HUES64 (cell line): ENCODE data around the gene AATF.
A peak's percentile ranks its signal among the peaks of the same experiment; 100 is the strongest.

Experiments
- H3K27ac ChIP-seq: 2 replicates; pipeline ENCODE4 v1.7.0; 2013; ENCODE audit warnings: low read depth, low read length, inconsistent platforms
- H3K27me3 ChIP-seq: 2 replicates; pipeline ENCODE4 v1.6.1; 2013; ENCODE audit warnings: mild to moderate bottlenecking, low read length; ENCODE audit not compliant: insufficient read depth
- H3K36me3 ChIP-seq: 2 replicates; pipeline ENCODE4 v1.6.1; 2013; ENCODE audit warnings: mild to moderate bottlenecking, low read length; ENCODE audit not compliant: insufficient read depth
- H3K4me1 ChIP-seq: 2 replicates; pipeline ENCODE4 v1.6.1; 2013; ENCODE audit warnings: mild to moderate bottlenecking, low read length, moderate library complexity; ENCODE audit not compliant: insufficient read depth
- H3K4me3 ChIP-seq: 2 replicates; pipeline ENCODE4 v1.5.1; 2013; ENCODE audit warnings: mild to moderate bottlenecking, low read length, moderate library complexity
- H3K9ac ChIP-seq: 2 replicates; pipeline ENCODE4 v1.6.1; 2013; ENCODE audit warnings: mild to moderate bottlenecking, low read depth, low read length
- H3K9me3 ChIP-seq: 2 replicates; pipeline ENCODE4 v1.6.1; 2013; ENCODE audit warnings: low read depth, low read length; ENCODE audit not compliant: insufficient read depth
- WGBS: fragments of 150-250, 120-280 bp; methylation state at CpG from one replicate; pipeline ENCODE4 v1.1.7; 2013; ENCODE audit warnings: missing lambda C conversion rate; 5-methylcytosine and 5-hydroxymethylcytosine counted together

AATF gene

DNA sequence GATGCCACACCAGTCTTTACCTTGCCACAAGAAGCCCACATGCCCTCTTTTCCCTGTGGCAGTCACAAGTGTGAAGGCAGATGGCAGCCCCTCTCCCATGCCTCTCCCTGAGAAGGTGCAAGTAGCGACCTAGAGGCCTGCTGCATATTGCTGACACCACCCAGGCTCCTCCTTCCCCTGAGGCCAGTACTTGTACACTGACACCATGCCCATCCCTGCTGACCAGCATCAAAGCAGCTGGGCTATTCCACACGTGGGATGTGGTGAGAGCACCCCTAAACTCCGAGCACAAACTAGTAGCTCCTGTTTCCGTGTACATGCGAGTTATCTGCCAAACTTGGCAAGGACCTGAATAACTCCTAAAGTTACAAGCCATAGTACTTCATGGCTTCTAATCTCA, 149.4 kb downstream of the AATF start:
- H3K4me3 ChIP-seq: no peak overlapping the region
- H3K4me1 ChIP-seq: peaks cover 8% of the 10 kb centered on the region; the same call in 1 of the 2 replicates
- 90% methylated on average over 5 of the region's 5 CpGs for WGBS
- H3K9me3 ChIP-seq: no peaks in the 10 kb centered on the region
- H3K9ac ChIP-seq: no peak overlapping the region
- H3K36me3 ChIP-seq: peaks cover 77% of the 10 kb centered on the region
- no peaks in the 10 kb centered on the region for H3K27me3 ChIP-seq
- no peak overlapping the region for H3K27ac ChIP-seq

DNA sequence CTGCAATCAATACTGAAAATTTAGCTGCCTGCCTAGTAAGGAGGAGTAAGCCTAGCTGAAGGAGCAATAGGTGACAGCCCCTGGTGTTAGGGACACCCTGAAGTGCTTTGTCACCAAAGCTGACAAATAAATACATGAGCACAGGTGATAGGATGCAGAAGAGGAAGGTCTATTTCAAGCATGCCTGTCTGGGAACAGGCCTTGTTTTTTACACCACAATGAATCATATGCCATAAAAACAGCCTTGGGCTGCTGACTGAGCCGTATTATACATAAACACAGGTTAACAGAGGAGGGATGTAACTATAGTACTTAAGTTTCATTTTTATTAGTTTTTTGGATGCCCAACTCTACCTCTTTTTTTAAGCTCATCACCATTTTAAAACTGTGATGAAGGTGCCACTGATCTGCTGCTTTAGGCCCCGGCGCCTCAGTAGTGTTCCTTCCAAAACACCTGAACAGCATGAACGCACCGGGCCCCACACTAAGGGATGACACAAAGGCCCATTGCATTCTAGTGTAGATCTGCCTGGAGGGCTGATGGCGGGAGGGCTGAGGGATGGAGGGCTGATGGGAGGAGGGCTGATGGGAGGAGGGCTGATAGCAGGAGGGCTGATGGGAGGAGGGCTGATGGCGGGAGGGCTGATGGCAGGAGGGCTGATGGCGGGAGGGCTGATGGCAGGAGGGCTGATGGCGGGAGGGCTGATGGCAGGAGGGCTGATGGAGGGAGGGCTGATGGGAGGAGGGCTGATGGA, 150.3 kb downstream of the AATF start:
- H3K27me3 ChIP-seq: no peaks in the 10 kb centered on the region
- H3K9ac ChIP-seq: no peak overlapping the region
- peaks cover 77% of the 10 kb centered on the region for H3K36me3 ChIP-seq
- H3K4me3 ChIP-seq: no peak overlapping the region
- H3K9me3 ChIP-seq: no peaks in the 10 kb centered on the region
- H3K4me1 ChIP-seq: peaks cover 8% of the 10 kb centered on the region; the same call in 1 of the 2 replicates
- WGBS: 92% methylated on average over 9 of the region's 9 CpGs
- no peak overlapping the region for H3K27ac ChIP-seq

DNA sequence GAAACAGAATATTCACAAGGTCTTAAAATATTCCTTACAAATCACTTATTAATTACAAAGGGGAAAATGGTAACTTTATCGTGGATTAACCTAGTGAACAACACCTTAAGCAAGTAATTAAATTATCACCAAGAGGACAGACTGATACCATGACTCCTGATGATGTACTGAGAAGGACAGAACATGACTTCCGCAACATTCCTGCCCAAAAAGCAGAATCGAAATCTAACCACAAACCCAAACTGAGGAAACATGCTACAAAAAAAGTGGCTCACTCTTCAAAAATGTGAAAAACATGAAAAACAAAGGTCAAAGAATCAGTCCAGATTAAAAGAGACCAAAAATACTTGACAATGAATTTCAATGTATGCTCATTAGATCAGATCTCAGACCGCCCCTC, 151.5 kb downstream of the AATF start:
- Histone ChIP-seq H3K4me1 (peaks cover 17% of the 10 kb centered on the region; the same call in 1 of the 2 replicates), H3K9ac (no peak overlapping the region), H3K36me3 (peaks cover 72% of the 10 kb centered on the region), H3K9me3 (no peaks in the 10 kb centered on the region), H3K4me3 (no peak overlapping the region), H3K27ac (no peak overlapping the region), H3K27me3 (no peaks in the 10 kb centered on the region)
- WGBS: 96% methylated on average over 4 of the region's 4 CpGs

DNA sequence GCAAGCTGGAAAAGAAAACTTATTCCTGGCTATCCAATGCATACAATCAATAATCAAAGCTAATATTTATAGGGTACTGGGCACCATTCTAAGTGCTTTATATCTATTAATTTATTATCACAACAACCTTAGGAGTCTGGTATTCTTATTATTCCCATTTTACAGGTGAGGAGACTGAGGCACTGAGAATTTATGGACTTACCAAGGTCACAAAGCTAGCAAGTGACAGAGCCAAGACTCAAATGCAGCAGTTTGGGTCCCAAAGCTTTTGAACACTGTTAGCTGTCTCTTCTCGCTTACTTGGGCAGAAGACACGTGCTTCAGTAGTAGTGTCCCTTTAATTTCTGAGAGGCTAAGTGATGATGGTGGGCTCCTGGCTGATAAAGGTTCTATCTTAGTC, 152.6 kb downstream of the AATF start:
- Histone ChIP-seq H3K9me3 (no peaks in the 10 kb centered on the region), H3K27me3 (no peaks in the 10 kb centered on the region), H3K4me3 (no peak overlapping the region), H3K36me3 (peaks cover 61% of the 10 kb centered on the region), H3K4me1 (peaks cover 24% of the 10 kb centered on the region), H3K9ac (no peak overlapping the region), H3K27ac (no peak overlapping the region)
- WGBS: 97% methylated on average over 2 of the region's 2 CpGs

DNA sequence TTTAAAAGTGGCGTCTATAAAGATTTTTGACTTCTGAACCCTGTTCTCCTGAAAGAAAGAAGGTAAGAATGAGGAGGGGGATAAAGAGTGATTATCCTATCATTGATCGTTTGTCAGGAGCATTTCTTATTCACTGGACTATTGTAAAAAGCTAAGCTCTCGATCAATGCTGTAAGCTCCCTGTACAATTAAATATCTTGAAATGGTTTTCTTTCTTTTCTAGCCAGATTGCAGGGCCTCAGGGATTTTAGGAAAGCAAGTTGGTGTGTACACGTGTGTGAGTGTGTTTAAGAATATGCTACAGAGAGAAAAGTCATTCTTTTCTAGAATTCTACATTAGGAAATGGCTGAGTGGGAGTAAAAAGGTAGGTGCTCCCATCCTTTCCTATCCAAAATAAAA, 154.5 kb downstream of the AATF start:
- Histone ChIP-seq H3K27ac (no peak overlapping the region), H3K9me3 (no peaks in the 10 kb centered on the region), H3K4me3 (no peak overlapping the region), H3K27me3 (no peaks in the 10 kb centered on the region), H3K9ac (no peak overlapping the region), H3K36me3 (peaks cover 51% of the 10 kb centered on the region), H3K4me1 (peaks cover 43% of the 10 kb centered on the region)
- 93% methylated on average over 3 of the region's 4 CpGs for WGBS

DNA sequence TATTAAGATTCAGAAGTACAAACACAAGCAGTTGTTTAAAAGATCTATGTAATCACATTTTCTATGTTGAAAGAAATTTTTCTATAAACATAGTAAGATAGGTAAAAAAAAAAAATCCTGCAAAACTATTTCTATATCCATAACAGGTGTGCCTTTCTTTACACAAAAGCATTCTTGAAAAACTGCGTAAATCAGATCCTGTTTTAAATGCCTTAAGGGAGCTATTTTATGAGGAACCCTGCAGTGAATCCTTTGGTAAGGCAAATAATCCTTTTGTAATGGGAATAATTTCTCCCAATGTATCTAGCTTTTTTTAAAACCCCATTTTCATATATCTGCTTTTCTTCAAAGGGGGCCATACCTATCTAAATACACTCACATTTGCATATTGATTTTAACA, 157.3 kb downstream of the AATF start:
- Histone ChIP-seq H3K9me3 (no peaks in the 10 kb centered on the region), H3K36me3 (peaks cover 68% of the 10 kb centered on the region), H3K27ac (peak overlapping the region; percentile 83; the same call in 1 of the 2 replicates), H3K4me1 (peaks cover 48% of the 10 kb centered on the region), H3K27me3 (no peaks in the 10 kb centered on the region), H3K4me3 (0 out of 2 replicates have a peak overlapping the region, but pooled peaks have one; percentile 18), H3K9ac (no peak overlapping the region)
- WGBS: 22% methylated on average over 1 of the region's 1 CpG
